Esophagus muscularis mucosa (tissue), 3 donors: ENCODE data around the gene EMC10.

Source experiments
- POLR2AphosphoS5 ChIP-seq, 2 donors: sonication (generic); formaldehyde crosslinking; IDR thresholded peaks; one replicate each; pipeline ENCODE4 v1.6.1; 2017; ENCODE audit warnings: antibody characterized with exemption in 2 of 2
- TF ChIP-seq, protein P1 (sequence below), 3 experiments: fragments of 200-600 bp in 2 of 3; fragments of 450-650 bp in 1 of 3; sonication (generic) in 2 of 3; IDR thresholded peaks; one replicate each; pipeline ENCODE4 v1.5.1; 2017 to 2019; ENCODE audit warnings: antibody characterized with exemption in 3 of 3, mild to moderate bottlenecking in 2 of 3, moderate library complexity in 1 of 3

- TF ChIP-seq POLR2AphosphoS5 (IDR thresholded peaks at IDR 0.05), result no peak
- TF ChIP-seq, protein P1, sequence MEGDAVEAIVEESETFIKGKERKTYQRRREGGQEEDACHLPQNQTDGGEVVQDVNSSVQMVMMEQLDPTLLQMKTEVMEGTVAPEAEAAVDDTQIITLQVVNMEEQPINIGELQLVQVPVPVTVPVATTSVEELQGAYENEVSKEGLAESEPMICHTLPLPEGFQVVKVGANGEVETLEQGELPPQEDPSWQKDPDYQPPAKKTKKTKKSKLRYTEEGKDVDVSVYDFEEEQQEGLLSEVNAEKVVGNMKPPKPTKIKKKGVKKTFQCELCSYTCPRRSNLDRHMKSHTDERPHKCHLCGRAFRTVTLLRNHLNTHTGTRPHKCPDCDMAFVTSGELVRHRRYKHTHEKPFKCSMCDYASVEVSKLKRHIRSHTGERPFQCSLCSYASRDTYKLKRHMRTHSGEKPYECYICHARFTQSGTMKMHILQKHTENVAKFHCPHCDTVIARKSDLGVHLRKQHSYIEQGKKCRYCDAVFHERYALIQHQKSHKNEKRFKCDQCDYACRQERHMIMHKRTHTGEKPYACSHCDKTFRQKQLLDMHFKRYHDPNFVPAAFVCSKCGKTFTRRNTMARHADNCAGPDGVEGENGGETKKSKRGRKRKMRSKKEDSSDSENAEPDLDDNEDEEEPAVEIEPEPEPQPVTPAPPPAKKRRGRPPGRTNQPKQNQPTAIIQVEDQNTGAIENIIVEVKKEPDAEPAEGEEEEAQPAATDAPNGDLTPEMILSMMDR (IDR thresholded peaks at IDR 0.05), result no peak
These were observed 16.2 kb downstream of the EMC10 start for GRCh38 chr19:50492303-50493052.
